Cardiac fibroblast (primary cell): Measurements from ENCODE around the gene DNAJC5G.
A peak's percentile ranks its signal among the peaks of the same experiment; 100 is the strongest.

Experiments
- DNase-seq, 2 donors: peaks; one replicate each; pipeline versions ENCODE4 v3.0.0 to v3.0.0-alpha.2; 2010; ENCODE audit warnings: low read depth in 2 of 2
- H3K4me3 ChIP-seq, 2 donors: replicated peaks in 1 of 2; 1 replicate in 1 of 2; 2 replicates in 1 of 2; pipeline ENCODE4 v1.5.1; 2011; ENCODE audit warnings: low read depth in 2 of 2, low read length in 2 of 2, mild to moderate bottlenecking in 2 of 2, moderate library complexity in 1 of 2
- TF ChIP-seq, protein P1 (sequence below): IDR thresholded peaks from one replicate; pipeline ENCODE4 v1.5.1; 2011; ENCODE audit warnings: low read depth, mild to moderate bottlenecking, low read length, inconsistent platforms

The DNAJC5G gene

GRCh38 chr2:27303093-27304025 is 28.1 kb downstream of the DNAJC5G start:
- TF ChIP-seq, protein P1, sequence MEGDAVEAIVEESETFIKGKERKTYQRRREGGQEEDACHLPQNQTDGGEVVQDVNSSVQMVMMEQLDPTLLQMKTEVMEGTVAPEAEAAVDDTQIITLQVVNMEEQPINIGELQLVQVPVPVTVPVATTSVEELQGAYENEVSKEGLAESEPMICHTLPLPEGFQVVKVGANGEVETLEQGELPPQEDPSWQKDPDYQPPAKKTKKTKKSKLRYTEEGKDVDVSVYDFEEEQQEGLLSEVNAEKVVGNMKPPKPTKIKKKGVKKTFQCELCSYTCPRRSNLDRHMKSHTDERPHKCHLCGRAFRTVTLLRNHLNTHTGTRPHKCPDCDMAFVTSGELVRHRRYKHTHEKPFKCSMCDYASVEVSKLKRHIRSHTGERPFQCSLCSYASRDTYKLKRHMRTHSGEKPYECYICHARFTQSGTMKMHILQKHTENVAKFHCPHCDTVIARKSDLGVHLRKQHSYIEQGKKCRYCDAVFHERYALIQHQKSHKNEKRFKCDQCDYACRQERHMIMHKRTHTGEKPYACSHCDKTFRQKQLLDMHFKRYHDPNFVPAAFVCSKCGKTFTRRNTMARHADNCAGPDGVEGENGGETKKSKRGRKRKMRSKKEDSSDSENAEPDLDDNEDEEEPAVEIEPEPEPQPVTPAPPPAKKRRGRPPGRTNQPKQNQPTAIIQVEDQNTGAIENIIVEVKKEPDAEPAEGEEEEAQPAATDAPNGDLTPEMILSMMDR: peak; percentile 87
- H3K4me3 ChIP-seq: peak overlapping the region in 1 of 2 donors; percentile 19
- peak; percentile 83 for DNase-seq

DNA sequence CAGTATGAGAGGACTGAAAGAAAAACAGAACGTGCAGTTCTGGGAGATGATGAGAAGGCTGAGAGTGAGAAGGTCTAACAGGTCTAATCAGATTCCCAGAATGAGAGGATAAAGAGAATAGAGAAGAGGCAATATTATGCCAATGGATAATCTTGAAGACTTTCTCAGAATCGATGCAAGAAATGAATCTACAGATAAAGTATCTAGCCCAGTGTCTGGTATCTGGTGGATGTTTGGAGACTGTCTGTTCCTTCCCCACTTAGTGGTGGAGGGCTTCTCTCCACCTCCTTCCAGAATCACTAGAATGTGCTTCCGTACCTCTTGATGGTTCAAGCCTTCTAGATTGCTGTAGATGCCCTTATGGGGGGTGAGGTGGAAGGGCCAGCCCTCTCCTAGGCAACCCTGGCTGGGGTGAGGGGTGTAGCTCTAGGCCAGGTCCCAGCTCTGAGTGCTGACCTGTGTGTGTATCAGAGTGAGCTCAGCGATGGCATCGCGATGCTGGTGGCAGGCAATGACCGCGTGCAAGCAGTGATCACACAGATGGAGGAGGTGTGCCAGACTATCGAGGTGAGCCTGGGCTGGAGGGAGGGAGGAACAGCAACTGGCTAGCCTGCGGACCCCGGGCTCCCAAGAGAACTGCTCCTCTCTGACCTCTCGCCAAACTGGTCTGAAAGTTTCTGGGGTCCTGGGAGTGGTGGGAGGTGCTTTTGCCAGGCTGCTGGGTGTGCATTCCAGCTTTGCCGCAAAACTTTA is 29.4 kb downstream of the DNAJC5G start:
- no peak for DNase-seq
- no peak overlapping the region for H3K4me3 ChIP-seq
- TF ChIP-seq, protein P1: no peak

DNA sequence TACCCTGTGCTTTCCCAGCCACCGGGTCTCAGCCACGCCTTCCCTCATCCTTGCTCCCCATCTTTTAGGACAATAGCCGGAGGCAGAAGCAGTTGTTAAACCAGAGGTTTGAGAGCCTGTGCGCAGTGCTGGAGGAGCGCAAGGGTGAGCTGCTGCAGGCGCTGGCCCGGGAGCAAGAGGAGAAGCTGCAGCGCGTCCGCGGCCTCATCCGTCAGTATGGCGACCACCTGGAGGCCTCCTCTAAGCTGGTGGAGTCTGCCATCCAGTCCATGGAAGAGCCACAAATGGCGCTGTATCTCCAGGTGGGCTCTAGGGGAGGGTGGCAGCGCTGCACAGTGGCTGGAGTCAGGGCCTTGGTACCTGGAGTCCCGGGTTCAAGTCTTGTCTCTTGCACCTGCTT is 30.3 kb downstream of the DNAJC5G start:
- H3K4me3 ChIP-seq: no peak overlapping the region
- TF ChIP-seq, protein P1: no peak
- DNase-seq: no peak

DNA sequence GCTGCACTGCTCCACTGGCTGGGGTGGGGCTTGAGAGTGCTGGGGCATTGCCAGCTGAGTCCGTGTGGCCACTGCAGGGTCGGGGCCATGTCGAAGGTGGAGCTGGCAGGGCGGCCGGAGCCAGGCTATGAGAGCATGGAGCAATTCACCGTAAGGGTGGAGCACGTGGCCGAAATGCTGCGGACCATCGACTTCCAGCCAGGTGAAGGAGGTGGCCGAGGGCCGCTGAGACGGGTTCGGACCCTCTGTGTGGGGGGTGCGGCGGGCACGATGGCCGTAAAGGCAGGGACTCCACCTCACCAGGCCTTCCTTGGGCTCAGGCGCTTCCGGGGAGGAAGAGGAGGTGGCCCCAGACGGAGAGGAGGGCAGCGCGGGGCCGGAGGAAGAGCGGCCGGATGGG is 30.9 kb downstream of the DNAJC5G start:
- DNase-seq: no peak
- no peak overlapping the region for H3K4me3 ChIP-seq
- TF ChIP-seq, protein P1: peak; percentile 1

DNA sequence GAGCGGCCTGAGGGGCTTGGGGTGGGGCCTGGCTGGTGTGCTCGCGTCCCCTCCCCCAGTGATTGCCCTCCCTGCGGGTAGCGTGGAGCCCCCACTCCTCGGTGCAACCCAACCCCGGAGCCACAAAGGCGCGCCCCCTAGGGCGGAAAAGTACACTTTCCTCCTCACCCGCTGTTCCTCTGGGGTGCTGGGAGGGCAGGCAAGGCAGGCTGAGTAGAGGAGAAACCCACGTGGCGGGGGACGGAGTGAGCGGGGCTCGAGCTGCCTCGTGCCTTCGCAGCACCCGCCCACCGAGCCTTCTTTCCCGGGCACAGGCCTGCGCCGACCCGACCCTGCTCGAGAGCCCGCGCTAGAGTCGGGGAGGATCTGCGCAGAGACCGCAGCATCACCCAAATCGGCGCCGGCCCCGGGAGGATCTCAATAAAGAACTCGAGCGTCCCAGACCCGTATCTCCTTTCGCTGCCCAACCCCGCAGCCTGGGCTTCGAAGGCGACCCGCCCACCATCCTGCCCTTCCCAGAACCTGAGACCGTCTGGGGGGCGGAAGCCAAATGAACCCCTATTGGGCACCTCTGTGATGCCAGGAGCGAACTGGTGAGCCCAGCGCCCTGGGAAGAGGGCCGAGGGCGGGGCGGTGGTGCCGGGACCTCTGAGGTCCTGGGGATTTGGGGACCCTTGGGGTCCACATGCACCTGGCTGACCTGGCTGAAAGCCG is 31.5 kb downstream of the DNAJC5G start:
- DNase-seq: no peak
- TF ChIP-seq, protein P1: no peak
- no peak overlapping the region for H3K4me3 ChIP-seq

DNA sequence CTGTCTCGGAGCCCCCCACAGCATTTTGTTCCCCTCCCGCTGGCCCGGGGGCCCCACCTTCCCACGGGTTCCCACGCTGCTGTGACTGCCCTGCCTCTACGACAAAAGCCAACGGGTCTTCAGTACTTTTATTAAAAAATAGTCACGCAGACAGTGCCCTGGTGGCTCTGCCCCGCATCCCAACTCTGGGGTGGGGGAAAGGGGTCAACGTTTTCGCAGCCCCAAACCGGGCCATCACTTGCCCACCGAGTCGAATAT is 32.0 kb downstream of the DNAJC5G start:
- no peak for DNase-seq
- TF ChIP-seq, protein P1: no peak
- H3K4me3 ChIP-seq: no peak overlapping the region
